Coronary artery (tissue), 2 donors: Measurements from ENCODE around the gene CAMK1.

Experiments
- DNase-seq: peaks from one replicate; pipeline ENCODE4 v3.0.0-alpha.2; 2017; ENCODE audit warnings: low spot score
- H3K27ac ChIP-seq, 2 donors: fragments of 200-600 bp; sonication (generic); one replicate each; pipeline ENCODE4 v1.5.1; 2016 to 2019
- H3K4me3 ChIP-seq: fragments of 200-600 bp; sonication (generic); 2 replicates; pipeline ENCODE4 v1.5.1; 2016; ENCODE audit warnings: mild to moderate bottlenecking, moderate library complexity
- TF ChIP-seq, protein P1 (sequence below): fragments of 200-600 bp; sonication (generic); IDR thresholded peaks from one replicate; pipeline ENCODE4 v1.5.1; 2019; ENCODE audit warnings: antibody characterized with exemption

Gene CAMK1

DNA sequence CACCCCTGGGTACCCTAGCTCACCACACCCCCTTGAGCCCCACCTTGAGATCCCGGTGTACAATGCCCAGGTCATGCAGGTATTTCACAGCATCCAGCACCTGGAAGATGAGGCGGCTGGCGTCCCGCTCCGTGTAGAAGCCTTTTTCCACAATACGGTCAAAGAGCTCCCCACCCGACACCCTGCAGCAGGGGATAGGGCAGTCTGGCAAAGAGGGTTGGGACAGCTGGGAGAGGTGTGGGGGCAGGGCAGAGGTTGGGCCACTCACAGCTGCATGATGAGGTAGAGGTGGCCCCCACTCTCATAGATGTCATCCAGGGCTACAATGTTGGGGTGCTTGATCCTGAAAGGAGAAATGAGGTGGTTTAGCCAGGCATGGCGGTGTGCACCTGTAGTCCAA, 6.9 kb downstream of the CAMK1 start:
- no peak overlapping the region for H3K4me3 ChIP-seq
- TF ChIP-seq, protein P1, sequence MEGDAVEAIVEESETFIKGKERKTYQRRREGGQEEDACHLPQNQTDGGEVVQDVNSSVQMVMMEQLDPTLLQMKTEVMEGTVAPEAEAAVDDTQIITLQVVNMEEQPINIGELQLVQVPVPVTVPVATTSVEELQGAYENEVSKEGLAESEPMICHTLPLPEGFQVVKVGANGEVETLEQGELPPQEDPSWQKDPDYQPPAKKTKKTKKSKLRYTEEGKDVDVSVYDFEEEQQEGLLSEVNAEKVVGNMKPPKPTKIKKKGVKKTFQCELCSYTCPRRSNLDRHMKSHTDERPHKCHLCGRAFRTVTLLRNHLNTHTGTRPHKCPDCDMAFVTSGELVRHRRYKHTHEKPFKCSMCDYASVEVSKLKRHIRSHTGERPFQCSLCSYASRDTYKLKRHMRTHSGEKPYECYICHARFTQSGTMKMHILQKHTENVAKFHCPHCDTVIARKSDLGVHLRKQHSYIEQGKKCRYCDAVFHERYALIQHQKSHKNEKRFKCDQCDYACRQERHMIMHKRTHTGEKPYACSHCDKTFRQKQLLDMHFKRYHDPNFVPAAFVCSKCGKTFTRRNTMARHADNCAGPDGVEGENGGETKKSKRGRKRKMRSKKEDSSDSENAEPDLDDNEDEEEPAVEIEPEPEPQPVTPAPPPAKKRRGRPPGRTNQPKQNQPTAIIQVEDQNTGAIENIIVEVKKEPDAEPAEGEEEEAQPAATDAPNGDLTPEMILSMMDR, result no peak
- H3K27ac ChIP-seq, result no peak overlapping the region
- DNase-seq, result no peak

DNA sequence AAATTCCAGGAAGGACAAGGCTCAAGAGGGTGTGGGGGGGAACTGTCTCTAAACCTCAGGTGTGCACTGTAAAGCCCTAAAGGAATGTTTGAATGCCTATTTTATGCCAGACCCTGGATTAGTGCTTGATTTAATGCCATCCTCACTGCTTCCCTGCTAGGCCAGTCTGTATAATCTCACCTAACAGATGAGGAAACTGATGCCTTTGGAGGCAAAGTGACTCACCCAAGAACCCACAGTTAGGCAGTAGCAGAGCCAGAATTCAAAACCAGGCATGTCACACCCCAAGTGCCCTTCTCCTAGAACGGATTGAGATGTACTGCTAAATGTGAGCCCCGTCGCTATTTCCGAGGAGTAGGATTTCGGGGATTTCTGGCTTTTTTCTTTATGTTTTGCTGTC, 7.8 kb downstream of the CAMK1 start:
- no peak for DNase-seq
- H3K4me3 ChIP-seq, result no peak overlapping the region
- TF ChIP-seq, protein P1, result no peak
- H3K27ac ChIP-seq, result no peak overlapping the region

DNA sequence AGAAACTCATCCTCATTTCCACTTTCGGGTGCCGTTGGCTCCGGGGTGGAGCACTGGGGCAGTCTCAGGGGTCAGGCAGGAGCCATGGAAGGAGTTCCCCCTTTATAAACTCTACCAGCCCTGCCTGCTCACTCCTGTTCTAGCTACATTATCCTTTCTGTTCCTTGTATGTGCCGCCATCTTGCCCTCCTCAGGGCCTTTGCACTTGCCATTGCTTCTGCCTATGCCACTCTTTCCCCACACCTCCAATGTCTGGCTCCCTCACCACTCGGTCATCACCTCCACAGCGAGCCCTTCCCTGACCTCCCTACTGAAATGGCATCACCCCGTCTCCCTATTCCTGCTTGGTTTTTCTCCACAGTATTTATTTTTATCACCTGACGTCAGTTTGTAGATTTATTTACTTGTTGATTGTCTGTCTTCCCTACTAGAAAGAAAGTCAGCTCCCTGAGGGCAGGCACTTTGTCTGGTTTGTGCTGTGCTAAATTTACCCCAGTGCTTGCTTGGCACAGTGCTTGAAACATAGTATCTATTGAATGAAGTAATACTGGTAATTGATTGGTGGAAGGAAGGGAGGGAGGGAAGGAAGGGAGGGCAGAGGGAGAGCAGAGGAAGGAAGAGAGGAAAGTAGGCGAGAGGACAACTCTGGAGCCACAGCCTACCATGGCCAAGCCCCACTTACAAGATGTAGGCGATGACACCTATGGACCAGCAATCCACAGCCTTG, 8.8 kb downstream of the CAMK1 start:
- DNase-seq, result no peak
- TF ChIP-seq, protein P1, result no peak
- H3K27ac ChIP-seq, result no peak overlapping the region
- H3K4me3 ChIP-seq, result no peak overlapping the region

DNA sequence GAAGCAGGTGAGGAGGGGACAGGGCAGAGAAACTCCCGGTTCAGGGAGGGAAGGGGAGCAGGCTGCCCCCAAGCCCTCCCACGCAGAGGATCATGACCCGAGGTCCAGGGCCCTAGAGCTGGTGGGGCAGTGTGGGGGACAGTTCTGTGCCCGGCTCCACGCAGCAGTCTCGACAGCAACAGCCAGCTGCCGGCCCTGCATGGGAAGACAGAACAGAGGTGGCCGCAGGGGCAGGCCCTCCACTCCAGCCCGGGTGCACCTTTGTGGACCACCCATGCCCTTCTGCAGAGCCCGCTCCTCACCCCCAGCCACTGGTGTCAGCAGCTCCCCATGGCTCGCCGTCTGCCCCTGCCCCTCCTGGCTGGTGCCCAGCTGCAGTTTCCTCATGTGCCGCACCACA, 12.3 kb downstream of the CAMK1 start:
- TF ChIP-seq, protein P1, result no peak
- Histone ChIP-seq H3K27ac (no peak overlapping the region), H3K4me3 (no peak overlapping the region)
- no peak for DNase-seq

DNA sequence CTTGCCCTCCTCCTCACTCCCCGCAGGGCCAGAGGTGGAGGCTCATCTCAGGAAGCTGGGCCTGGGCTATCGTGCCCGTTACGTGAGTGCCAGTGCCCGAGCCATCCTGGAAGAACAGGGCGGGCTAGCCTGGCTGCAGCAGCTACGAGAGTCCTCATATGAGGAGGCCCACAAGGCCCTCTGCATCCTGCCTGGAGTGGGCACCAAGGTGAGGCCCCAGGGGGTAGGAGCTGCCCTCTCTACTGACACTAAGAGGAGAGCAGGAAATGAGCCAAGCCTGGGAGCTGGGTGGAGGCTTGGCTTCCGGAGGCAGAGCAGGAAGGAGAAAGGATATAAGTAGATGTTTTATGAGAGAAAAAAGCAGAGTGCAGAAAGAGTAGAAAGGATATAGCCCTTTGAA, 15.1 kb downstream of the CAMK1 start:
- H3K4me3 ChIP-seq, result no peak overlapping the region
- TF ChIP-seq, protein P1, result no peak
- peak overlapping the region in 1 of 2 donors; percentile 20 for H3K27ac ChIP-seq
- no peak for DNase-seq

DNA sequence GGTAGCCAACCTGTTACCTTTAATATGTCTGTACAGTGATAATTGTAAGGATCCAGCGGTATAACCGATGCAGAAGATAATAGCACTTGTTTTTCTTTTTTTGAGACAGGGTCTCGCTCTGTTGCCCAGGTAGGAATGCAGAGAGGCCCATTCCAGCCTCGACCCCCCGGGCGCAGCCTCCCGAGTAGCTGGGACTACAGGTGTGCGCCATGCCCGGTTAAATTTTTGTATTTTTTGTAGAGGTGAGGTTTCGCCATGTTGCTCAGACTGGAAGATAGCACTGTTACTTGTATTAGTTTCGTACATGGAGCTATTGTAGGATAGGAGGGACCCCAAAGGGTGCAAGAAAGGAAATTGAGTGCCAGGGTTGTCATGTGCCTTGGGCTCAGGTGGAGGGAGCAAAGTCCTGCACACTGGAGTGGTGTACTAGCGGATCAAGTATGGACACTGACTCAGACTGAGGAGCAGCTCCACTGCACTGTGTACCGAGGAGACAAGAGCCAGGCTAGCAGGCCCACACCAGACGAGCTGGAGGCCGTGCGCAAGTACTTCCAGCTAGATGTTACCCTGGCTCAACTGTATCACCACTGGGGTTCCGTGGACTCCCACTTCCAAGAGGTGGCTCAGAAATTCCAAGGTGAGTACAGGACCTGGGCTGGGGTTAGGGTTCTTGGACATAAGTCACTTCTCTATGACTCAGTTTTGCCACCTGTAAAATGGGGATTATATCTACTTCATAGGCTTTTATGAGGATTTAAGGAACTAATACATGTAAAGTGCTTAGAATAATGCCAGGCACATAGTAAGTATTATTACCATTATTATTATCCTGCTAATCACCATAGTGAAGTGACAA, 19.0 kb downstream of the CAMK1 start:
- peak overlapping the region; percentile 77 for H3K4me3 ChIP-seq
- DNase-seq, result no peak
- TF ChIP-seq, protein P1, result no peak
- peak overlapping the region; percentile 42 to 94 for H3K27ac ChIP-seq
